HG03520 (cell line): ENCODE measurements around the gene SPACA7.
"Not testable (repeated sequence)": the region's sequence is repeated elsewhere in the genome, so short reads cannot be mapped to it uniquely, and the experiment has no call there.

Experiments used
- ATAC-seq: cut with Tn5 transposase; IDR thresholded peaks from one replicate; pipeline ENCODE4 v1.9.1; 2021; ENCODE audit warnings: mild to moderate bottlenecking, moderate library complexity; ENCODE audit not compliant: unreplicated experiment

The SPACA7 gene

GRCh38 chr13:112416647-112417046 is 40.5 kb downstream of the SPACA7 start:
- no peak for ATAC-seq

GRCh38 chr13:112417079-112417478 is 40.9 kb downstream of the SPACA7 start:
- ATAC-seq, result no peak

GRCh38 chr13:112424098-112424497 is 47.9 kb downstream of the SPACA7 start:
- ATAC-seq, result no peak

- ATAC-seq, result no peak
These were observed 52.5 kb downstream of the SPACA7 start for GRCh38 chr13:112428704-112429103.

GRCh38 chr13:112431734-112432133 is 55.6 kb downstream of the SPACA7 start:
- no peak for ATAC-seq

- not testable (repeated sequence) for ATAC-seq
These were observed 56.6 kb downstream of the SPACA7 start for GRCh38 chr13:112432734-112433133.

GRCh38 chr13:112433517-112433916 is 57.4 kb downstream of the SPACA7 start:
- ATAC-seq, result not testable (repeated sequence)

GRCh38 chr13:112434032-112434431 is 57.9 kb downstream of the SPACA7 start:
- no peak for ATAC-seq

- ATAC-seq, result no peak
These were observed 58.9 kb downstream of the SPACA7 start for GRCh38 chr13:112434937-112435523.

- ATAC-seq, result no peak
These were observed 59.8 kb downstream of the SPACA7 start for GRCh38 chr13:112435973-112436372.

- ATAC-seq, result no peak
These were observed 61.9 kb downstream of the SPACA7 start for GRCh38 chr13:112438094-112438493.

- no peak for ATAC-seq
These were observed 62.4 kb downstream of the SPACA7 start for GRCh38 chr13:112438515-112438914.

GRCh38 chr13:112441226-112441625 is 65.1 kb downstream of the SPACA7 start:
- no peak for ATAC-seq

GRCh38 chr13:112441779-112442310 is 65.7 kb downstream of the SPACA7 start:
- no peak for ATAC-seq

GRCh38 chr13:112442483-112443090 is 66.4 kb downstream of the SPACA7 start:
- ATAC-seq, result no peak

GRCh38 chr13:112443191-112443994 is 67.2 kb downstream of the SPACA7 start:
- ATAC-seq, result no peak

GRCh38 chr13:112443995-112444311 is 67.8 kb downstream of the SPACA7 start:
- ATAC-seq, result peak; percentile 50

GRCh38 chr13:112444416-112445399 is 68.6 kb downstream of the SPACA7 start:
- no peak for ATAC-seq

- ATAC-seq, result no peak
These were observed 69.5 kb downstream of the SPACA7 start for GRCh38 chr13:112445411-112446271.

- ATAC-seq, result no peak
These were observed 70.2 kb downstream of the SPACA7 start for GRCh38 chr13:112446347-112446861.
